Activated B cell treated with CpG ODN at 0.5 μM for 24 hours (primary cell): ENCODE measurements around the gene SLC38A11. TPM values are rescaled to one million over a fixed set of nuclear protein-coding genes. Genes with fewer than 3 reads are reported as not detected.
A peak's percentile ranks its signal among the peaks of the same experiment; 100 is the strongest.

Experiments used
- ATAC-seq: fragments of 200-7000 bp; cut with Tn5 transposase; one replicate; pipeline ENCODE4 v1.10.0; 2021; ENCODE audit warnings: low read depth, mild to moderate bottlenecking, moderate library complexity
- CTCF ChIA-PET: fragments of 350-600 bp; sonication (Branson Sonifier 250); formaldehyde crosslinking; loops from one replicate; lab custom pipeline; 2021; ENCODE audit warnings: antibody characterized with exemption; lab: Charles Lee
- POLR2A ChIA-PET: fragments of 350-600 bp; sonication (Branson Sonifier 250); formaldehyde crosslinking; loops from one replicate; lab custom pipeline; 2021; ENCODE audit warnings: antibody characterized with exemption; lab: Charles Lee
- DNase-seq: peaks from one replicate; pipeline ENCODE4 v3.0.0; 2022
- H3K27ac Mint-ChIP-seq: one replicate; pipeline ENCODE4 v1.8.0; 2020; ENCODE audit warnings: mixed read lengths
- H3K27me3 Mint-ChIP-seq: one replicate; pipeline ENCODE4 v1.8.0; 2021; ENCODE audit warnings: mixed read lengths
- H3K36me3 Mint-ChIP-seq: one replicate; pipeline ENCODE4 v1.8.0; 2021; ENCODE audit warnings: low read depth, mixed read lengths
- H3K4me1 Mint-ChIP-seq: one replicate; pipeline ENCODE4 v1.8.0; 2021; ENCODE audit warnings: mixed read lengths
- H3K4me3 Mint-ChIP-seq: one replicate; pipeline ENCODE4 v1.8.0; 2020; ENCODE audit warnings: mild to moderate bottlenecking, mixed read lengths
- H3K9me3 Mint-ChIP-seq: one replicate; pipeline ENCODE4 v1.8.0; 2020; ENCODE audit warnings: mixed read lengths
- CTCF ChIP-seq: fragments of 200-600 bp; IDR thresholded peaks from one replicate; pipeline ENCODE4 v1.8.0; 2022; ENCODE audit warnings: antibody characterized with exemption, mild to moderate bottlenecking
- intact Hi-C: fragments of 100-400 bp; cut with micrococcal nuclease; formaldehyde crosslinking; loops from one replicate; pipeline ENCODE4 v1.15.1; 2024
- total RNA-seq: library from RNA; stranded (reverse); gene quantifications from 2 replicates; pipeline ENCODE4 v1.2.3, GENCODE V29; 2022

Gene SLC38A11
- total RNA-seq, 1 donor from 2014 or later: 2.6 TPM

GRCh38 chr2:164948540-164948939 lies 6.8 kb downstream of the SLC38A11 start:
- CTCF ChIA-PET: interaction anchor here (0.6 kb wide), 1 partner anchor 35 kb away, joined by 4 read pairs; no protein-coding TSS in a partner anchor
- H3K27me3 Mint-ChIP-seq: peaks cover 2% of the 10 kb centered on the region

GRCh38 chr2:164947281-164947680 lies 8.0 kb downstream of the SLC38A11 start:
- ChIA-PET CTCF (no interaction called here), POLR2A (no interaction called here)
- no peak for TF ChIP-seq CTCF
- Mint-ChIP-seq H3K4me3 (no peak overlapping the region), H3K36me3 (no peaks in the 10 kb centered on the region), H3K9me3 (no peaks in the 10 kb centered on the region), H3K27me3 (peaks cover 2% of the 10 kb centered on the region), H3K27ac (no peak overlapping the region), H3K4me1 (peaks cover 28% of the 10 kb centered on the region)
- DNase-seq: no peak
- intact Hi-C loops: no loop called here
- no peak for ATAC-seq

More at GRCh38 chr2:164948540-164948939, 6.8 kb downstream of the SLC38A11 start:
- intact Hi-C loops: loop anchor here (2.0 kb wide), 1 partner anchor 14 kb away; no protein-coding TSS in a partner anchor
- Mint-ChIP-seq H3K9me3 (no peaks in the 10 kb centered on the region), H3K27ac (no peak overlapping the region), H3K36me3 (no peaks in the 10 kb centered on the region), H3K4me1 (peaks cover 30% of the 10 kb centered on the region), H3K4me3 (peak overlapping the region; percentile 32)
- ATAC-seq (peak; percentile 45), DNase-seq (no peak)
- POLR2A ChIA-PET: interaction anchor here (0.6 kb wide), 1 partner anchor 210 kb away, joined by 3 read pairs; no protein-coding TSS in a partner anchor
- TF ChIP-seq CTCF: no peak

- no peak overlapping the region for H3K4me3 Mint-ChIP-seq
- no peak for TF ChIP-seq CTCF
These were observed 12.0 kb downstream of the SLC38A11 start for GRCh38 chr2:164943289-164943688.

DNA sequence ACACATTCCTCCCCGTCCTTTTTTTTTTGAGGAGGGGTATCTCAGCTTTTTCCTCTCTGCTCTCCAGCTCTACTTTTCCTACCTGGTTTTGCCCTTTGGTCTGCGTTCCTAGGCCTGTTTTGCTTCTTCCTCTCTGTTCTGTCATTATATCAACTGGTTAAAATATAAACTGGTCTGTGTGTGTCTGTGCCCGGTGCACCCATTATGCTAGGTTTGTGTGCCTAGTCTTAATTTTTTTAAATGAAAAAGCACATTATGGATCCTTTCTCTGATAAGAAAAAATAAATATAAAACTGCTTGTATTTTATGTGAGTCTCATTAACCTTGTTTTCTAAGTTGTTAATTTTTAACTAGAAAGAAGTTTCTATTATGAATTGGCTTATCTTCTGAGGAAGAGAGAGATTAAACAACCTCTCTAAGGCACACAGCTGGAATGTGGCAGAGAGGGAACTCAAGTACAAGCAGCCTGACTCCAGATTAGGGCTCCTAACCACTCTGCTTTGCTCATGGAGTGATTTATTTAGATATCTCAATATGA lies 17.4 kb downstream of the SLC38A11 start:
- TF ChIP-seq CTCF: no peak
- ATAC-seq: no peak
- H3K4me3 Mint-ChIP-seq: peak overlapping the region; percentile 1
- H3K27ac Mint-ChIP-seq: peak overlapping the region; percentile 0
- ChIA-PET POLR2A (no interaction called here), CTCF (no interaction called here)
- H3K9me3 Mint-ChIP-seq: no peaks in the 10 kb centered on the region
- DNase-seq: no peak
- no peaks in the 10 kb centered on the region for H3K36me3 Mint-ChIP-seq
- H3K4me1 Mint-ChIP-seq: peaks cover 34% of the 10 kb centered on the region
- intact Hi-C loops: loop anchor here (2.0 kb wide), 1 partner anchor 17 kb away; the partner anchor contains the start of gene SLC38A11
- no peaks in the 10 kb centered on the region for H3K27me3 Mint-ChIP-seq

More at GRCh38 chr2:164943289-164943688, 12.0 kb downstream of the SLC38A11 start:
- Mint-ChIP-seq H3K9me3 (no peaks in the 10 kb centered on the region), H3K4me1 (peaks cover 4% of the 10 kb centered on the region), H3K27me3 (no peaks in the 10 kb centered on the region), H3K27ac (no peak overlapping the region), H3K36me3 (no peaks in the 10 kb centered on the region)
- CTCF ChIA-PET: interaction anchor here (1.0 to 1.6 kb wide), 4 partner anchors 8 to 205 kb away, joined by 3 to 4 read pairs (median 3); no protein-coding TSS in a partner anchor
- POLR2A ChIA-PET: no interaction called here
- DNase-seq (no peak), ATAC-seq (no peak)
- intact Hi-C loops: no loop called here
